Measurements from ENCODE around the gene CLPX. TPM values are rescaled to one million over a fixed set of nuclear protein-coding genes. Genes with fewer than 3 reads are reported as not detected.
"Not testable (repeated sequence)": the region's sequence is repeated elsewhere in the genome, so short reads cannot be mapped to it uniquely, and the experiment has no call there.

The CLPX gene
- total RNA-seq, 4 donors from 2014 or later = 74.5 to 110 (median 91.8) TPM

GRCh38 chr15:65184305-65184867 lies 756 bp downstream of the CLPX start:
- H3K4me3 ChIP-seq (ENCODE audit: low read depth, poor library complexity, severe bottlenecking) = peak overlapping the region; percentile 98
- DNase-seq (ENCODE audit: low spot score in 2 of 2) = peak; percentile 69 to 92
- intact Hi-C loops (cut with DNase I; ENCODE audit: low total_unique reads) = no loop called here
- TF ChIP-seq POLR2A (IDR thresholded peaks at IDR 0.05) = no peak
- TF ChIP-seq CTCF (IDR thresholded peaks at IDR 0.05) = no peak
- 0 to 1% methylated on average over 18 to 30 of the region's 33 CpGs for WGBS, 2 donors

GRCh38 chr15:65183865-65184159 lies 1.3 kb downstream of the CLPX start:
- TF ChIP-seq POLR2A (IDR thresholded peaks at IDR 0.05) (no peak), CTCF (IDR thresholded peaks at IDR 0.05) (no peak)
- 5 to 6% methylated on average over 4 of the region's 4 CpGs for WGBS, 2 donors
- H3K4me3 ChIP-seq (ENCODE audit: low read depth, poor library complexity, severe bottlenecking) = peak overlapping the region; percentile 98
- intact Hi-C loops (cut with DNase I; ENCODE audit: low total_unique reads) = no loop called here
- DNase-seq (ENCODE audit: low spot score in 2 of 2) = no peak

GRCh38 chr15:65182538-65182937 lies 2.6 kb downstream of the CLPX start:
- 71 to 74% methylated on average over 4 of the region's 4 CpGs for whole genome bisulfite sequencing, 2 donors
- no peak overlapping the region for H3K4me3 ChIP-seq (ENCODE audit: low read depth, poor library complexity, severe bottlenecking)
- TF ChIP-seq CTCF (IDR thresholded peaks at IDR 0.05) = no peak
- no peak for TF ChIP-seq POLR2A (IDR thresholded peaks at IDR 0.05)
- intact Hi-C loops (cut with DNase I; ENCODE audit: low total_unique reads) = no loop called here
- no peak for DNase-seq (ENCODE audit: low spot score in 2 of 2)

GRCh38 chr15:65181582-65182353 lies 3.4 kb downstream of the CLPX start:
- H3K4me3 ChIP-seq (ENCODE audit: low read depth, poor library complexity, severe bottlenecking); intact Hi-C loops (cut with DNase I; ENCODE audit: low total_unique reads); DNase-seq (ENCODE audit: low spot score in 2 of 2): not testable (repeated sequence)
- WGBS, 2 donors = 87 to 90% methylated on average over 15 of the region's 15 CpGs

- DNase-seq (ENCODE audit: low spot score in 2 of 2) = no peak
- intact Hi-C loops (cut with DNase I; ENCODE audit: low total_unique reads) = no loop called here
- no peak for TF ChIP-seq CTCF (IDR thresholded peaks at IDR 0.05)
- no peak for TF ChIP-seq POLR2A (IDR thresholded peaks at IDR 0.05)
- WGBS, 2 donors = 90% methylated on average over 3 of the region's 3 CpGs
- no peak overlapping the region for H3K4me3 ChIP-seq (ENCODE audit: low read depth, poor library complexity, severe bottlenecking)
These were observed 5.0 kb downstream of the CLPX start for GRCh38 chr15:65180167-65180566.

GRCh38 chr15:65177901-65178300 lies 7.2 kb downstream of the CLPX start:
- no peak overlapping the region for H3K4me3 ChIP-seq (ENCODE audit: low read depth, poor library complexity, severe bottlenecking)
- TF ChIP-seq CTCF (IDR thresholded peaks at IDR 0.05) (no peak), POLR2A (IDR thresholded peaks at IDR 0.05) (no peak)
- 39 to 55% methylated on average over 1 of the region's 1 CpG for WGBS, 2 donors
- intact Hi-C loops (cut with DNase I; ENCODE audit: low total_unique reads) = no loop called here
- DNase-seq (ENCODE audit: low spot score in 2 of 2) = no peak
